ENCODE data around the gene ZNF316. TPM values are rescaled to one million over a fixed set of nuclear protein-coding genes. Genes with fewer than 3 reads are reported as not detected.

The ZNF316 gene
- total RNA-seq, 1 experiment from 2014 or later: 22.2 TPM

DNA sequence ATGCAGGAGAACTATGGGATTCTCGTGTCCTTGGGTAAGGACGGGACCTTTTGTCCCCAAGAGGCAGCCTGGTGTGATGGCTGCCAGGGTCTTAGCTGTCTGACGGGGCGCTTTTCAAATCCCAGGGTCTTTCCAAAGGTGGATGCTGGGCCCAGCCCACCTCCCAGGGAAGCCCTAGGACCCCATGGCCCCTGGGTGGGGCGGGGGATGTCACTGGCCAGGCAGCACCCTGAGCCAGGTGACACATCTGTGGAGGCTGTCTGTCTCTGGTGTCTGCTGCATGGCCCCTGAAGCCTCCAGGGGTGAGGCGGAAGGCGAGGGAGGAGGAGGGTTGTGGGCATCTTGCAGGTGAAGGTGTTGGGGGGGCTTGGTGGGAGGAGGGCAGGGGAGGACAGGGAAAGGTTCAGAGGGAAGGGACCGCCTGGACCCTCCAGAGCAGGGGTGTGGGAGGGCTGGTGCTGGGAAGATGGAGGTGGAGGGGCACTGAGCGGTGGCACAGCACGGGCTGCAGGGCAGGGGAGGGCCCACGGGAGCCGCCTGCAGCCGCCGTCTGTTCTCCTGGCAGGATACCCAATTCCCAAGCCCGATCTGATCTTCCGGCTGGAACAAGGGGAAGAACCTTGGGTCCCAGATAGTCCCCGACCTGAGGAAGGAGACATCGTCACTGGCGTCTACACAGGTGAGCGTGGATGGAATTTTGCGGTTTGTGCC, 7.0 kb downstream of the ZNF316 start:
- Histone ChIP-seq H2BK12ac (ENCODE audit: insufficient read length, low read depth, low read length) (no peak overlapping the region), H3K23ac (ENCODE audit: insufficient read length, low read depth, low read length) (no peak overlapping the region), H3K27me3 (ENCODE audit: insufficient read depth, low read length) (no peaks in the 10 kb centered on the region), H3K23me2 (ENCODE audit: insufficient read length, low read depth, low read length, poor library complexity, severe bottlenecking) (no peaks in the 10 kb centered on the region), H4K5ac (ENCODE audit: insufficient read length, low read depth, low read length) (no peak overlapping the region), H3T11ph (ENCODE audit: low read length) (no peak overlapping the region), H2BK120ac (ENCODE audit: low read depth, low read length, poor library complexity, severe bottlenecking) (no peak overlapping the region), H3K79me1 (ENCODE audit: insufficient read depth, low read depth, low read length, poor library complexity, severe bottlenecking) (no peaks in the 10 kb centered on the region), H2BK5ac (ENCODE audit: insufficient read length, low read length) (no peak overlapping the region), H3K4me1 (ENCODE audit: insufficient read depth, low read length) (no peaks in the 10 kb centered on the region), H2BK20ac (ENCODE audit: low read depth, low read length, poor library complexity, severe bottlenecking) (no peak overlapping the region), H3K56ac (ENCODE audit: insufficient read length, low read depth, low read length) (no peak overlapping the region), H4K8ac (replicated peaks; ENCODE audit: insufficient read length, low read depth, low read length) (no peak overlapping the region), H3K9ac (ENCODE audit: extremely low read depth, insufficient read length, low read length) (no peak overlapping the region), H4K91ac (ENCODE audit: insufficient read length, low read depth, low read length) (no peak overlapping the region), H3K9me3 (ENCODE audit: control insufficient read depth, low read depth, low read length) (no peaks in the 10 kb centered on the region), H2AFZ (ENCODE audit: low read length) (no peak overlapping the region), H3K4ac (ENCODE audit: low read depth, low read length) (no peak overlapping the region), H4K20me1 (ENCODE audit: control insufficient read depth, insufficient read depth, insufficient read length) (no peaks in the 10 kb centered on the region), H3K14ac (ENCODE audit: insufficient read depth, low read length) (no peak overlapping the region), H3K27ac (ENCODE audit: insufficient read length, low read depth, low read length) (no peak overlapping the region), H2AK5ac (ENCODE audit: insufficient read length, low read length) (no peak overlapping the region), H3K18ac (ENCODE audit: insufficient read length, low read depth, low read length) (no peak overlapping the region), H3K79me2 (ENCODE audit: insufficient read depth, low read length) (no peaks in the 10 kb centered on the region), H3K4me2 (ENCODE audit: insufficient read depth, insufficient read length, low read length) (no peak overlapping the region), H2BK15ac (ENCODE audit: low read depth, low read length) (no peak overlapping the region)
- Mint-ChIP-seq H3K9me3 (no peaks in the 10 kb centered on the region), H3K36me3 (ENCODE audit: insufficient read depth in 1 of 3, low read depth in 3 of 3) (peaks cover 3 to 41% (median 14%) of the 10 kb centered on the region in 3 experiments; a peak in 4 of 7 replicates), H3K27me3 (ENCODE audit: low read depth) (no peaks in the 10 kb centered on the region), H3K4me1 (peaks cover 8 to 9% of the 10 kb centered on the region in 2 experiments), H3K27ac (no peak overlapping the region), H3K4me3 (no peak overlapping the region)
- WGBS (ENCODE audit: extremely low coverage, insufficient read length, low lambda C conversion rate): no CpG with 5 or more reads among the region's 21 CpGs
- TF ChIP-seq, protein P1, sequence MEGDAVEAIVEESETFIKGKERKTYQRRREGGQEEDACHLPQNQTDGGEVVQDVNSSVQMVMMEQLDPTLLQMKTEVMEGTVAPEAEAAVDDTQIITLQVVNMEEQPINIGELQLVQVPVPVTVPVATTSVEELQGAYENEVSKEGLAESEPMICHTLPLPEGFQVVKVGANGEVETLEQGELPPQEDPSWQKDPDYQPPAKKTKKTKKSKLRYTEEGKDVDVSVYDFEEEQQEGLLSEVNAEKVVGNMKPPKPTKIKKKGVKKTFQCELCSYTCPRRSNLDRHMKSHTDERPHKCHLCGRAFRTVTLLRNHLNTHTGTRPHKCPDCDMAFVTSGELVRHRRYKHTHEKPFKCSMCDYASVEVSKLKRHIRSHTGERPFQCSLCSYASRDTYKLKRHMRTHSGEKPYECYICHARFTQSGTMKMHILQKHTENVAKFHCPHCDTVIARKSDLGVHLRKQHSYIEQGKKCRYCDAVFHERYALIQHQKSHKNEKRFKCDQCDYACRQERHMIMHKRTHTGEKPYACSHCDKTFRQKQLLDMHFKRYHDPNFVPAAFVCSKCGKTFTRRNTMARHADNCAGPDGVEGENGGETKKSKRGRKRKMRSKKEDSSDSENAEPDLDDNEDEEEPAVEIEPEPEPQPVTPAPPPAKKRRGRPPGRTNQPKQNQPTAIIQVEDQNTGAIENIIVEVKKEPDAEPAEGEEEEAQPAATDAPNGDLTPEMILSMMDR (conservative IDR thresholded peaks at IDR 0.05): no peak
- DNase-seq: no peak
